ENCODE measurements around the gene ALDH18A1.

ALDH18A1 gene

GRCh38 chr10:95646160-95646559 lies 10.4 kb downstream of the ALDH18A1 start:
- H2AFZ ChIP-seq (ENCODE audit: low read length): no peak overlapping the region
- H3K27ac ChIP-seq (ENCODE audit: low read depth, low read length, poor library complexity, severe bottlenecking): no peak overlapping the region
- H3K36me3 ChIP-seq (ENCODE audit: insufficient read depth, low read length): peaks cover 38% of the 10 kb centered on the region
- TF ChIP-seq CTCF (IDR thresholded peaks at IDR 0.05; ENCODE audit: low read length) (no peak), EZH2 (IDR thresholded peaks at IDR 0.05; ENCODE audit: borderline replicate concordance, low read length) (no peak)
- H3K79me2 ChIP-seq (ENCODE audit: insufficient read depth, low read length): no peaks in the 10 kb centered on the region
- H3K4me2 ChIP-seq (ENCODE audit: low read length): no peak overlapping the region
- no peaks in the 10 kb centered on the region for H3K9me3 ChIP-seq (ENCODE audit: low read length)
- no peak overlapping the region for H3K4me3 ChIP-seq (ENCODE audit: low read depth, low read length, poor library complexity, severe bottlenecking)
- no peak overlapping the region for H3K9ac ChIP-seq (ENCODE audit: low read length)
- H3K9me2 ChIP-seq (ENCODE audit: low read depth, low read length): no peaks in the 10 kb centered on the region
- H4K20me1 ChIP-seq (ENCODE audit: insufficient read depth, low read length): no peaks in the 10 kb centered on the region
- H3F3A ChIP-seq (ENCODE audit: insufficient read depth, low read length): no peaks in the 10 kb centered on the region
- H3K27me3 ChIP-seq (ENCODE audit: insufficient read depth, low read length): no peaks in the 10 kb centered on the region
- H3K4me1 ChIP-seq (ENCODE audit: insufficient read depth, low read length, severe bottlenecking): no peaks in the 10 kb centered on the region

- H3K9me3 ChIP-seq (ENCODE audit: low read length): no peaks in the 10 kb centered on the region
- no peaks in the 10 kb centered on the region for H3F3A ChIP-seq (ENCODE audit: insufficient read depth, low read length)
- no peak overlapping the region for H3K27ac ChIP-seq (ENCODE audit: low read depth, low read length, poor library complexity, severe bottlenecking)
- H3K4me2 ChIP-seq (ENCODE audit: low read length): no peak overlapping the region
- no peak overlapping the region for H2AFZ ChIP-seq (ENCODE audit: low read length)
- no peak overlapping the region for H3K9ac ChIP-seq (ENCODE audit: low read length)
- H3K36me3 ChIP-seq (ENCODE audit: insufficient read depth, low read length): peaks cover 25% of the 10 kb centered on the region
- H3K4me3 ChIP-seq (ENCODE audit: low read depth, low read length, poor library complexity, severe bottlenecking): no peak overlapping the region
- no peaks in the 10 kb centered on the region for H3K27me3 ChIP-seq (ENCODE audit: insufficient read depth, low read length)
- H4K20me1 ChIP-seq (ENCODE audit: insufficient read depth, low read length): no peaks in the 10 kb centered on the region
- no peaks in the 10 kb centered on the region for H3K79me2 ChIP-seq (ENCODE audit: insufficient read depth, low read length)
- TF ChIP-seq CTCF (IDR thresholded peaks at IDR 0.05; ENCODE audit: low read length) (no peak), EZH2 (IDR thresholded peaks at IDR 0.05; ENCODE audit: borderline replicate concordance, low read length) (no peak)
- H3K9me2 ChIP-seq (ENCODE audit: low read depth, low read length): no peaks in the 10 kb centered on the region
- no peaks in the 10 kb centered on the region for H3K4me1 ChIP-seq (ENCODE audit: insufficient read depth, low read length, severe bottlenecking)
Measured at GRCh38 chr10:95644901-95645300, 11.6 kb downstream of the ALDH18A1 start.

GRCh38 chr10:95640891-95641315 lies 15.6 kb downstream of the ALDH18A1 start:
- no peaks in the 10 kb centered on the region for H3K9me3 ChIP-seq (ENCODE audit: low read length)
- H3F3A ChIP-seq (ENCODE audit: insufficient read depth, low read length): no peaks in the 10 kb centered on the region
- H3K27ac ChIP-seq (ENCODE audit: low read depth, low read length, poor library complexity, severe bottlenecking): no peak overlapping the region
- H3K4me1 ChIP-seq (ENCODE audit: insufficient read depth, low read length, severe bottlenecking): no peaks in the 10 kb centered on the region
- no peak for TF ChIP-seq EZH2 (IDR thresholded peaks at IDR 0.05; ENCODE audit: borderline replicate concordance, low read length)
- TF ChIP-seq CTCF (IDR thresholded peaks at IDR 0.05; ENCODE audit: low read length): no peak
- H3K36me3 ChIP-seq (ENCODE audit: insufficient read depth, low read length): peaks cover 22% of the 10 kb centered on the region; the same call in 1 of the 2 replicates
- no peaks in the 10 kb centered on the region for H3K79me2 ChIP-seq (ENCODE audit: insufficient read depth, low read length)
- H2AFZ ChIP-seq (ENCODE audit: low read length): no peak overlapping the region
- H3K9me2 ChIP-seq (ENCODE audit: low read depth, low read length): no peaks in the 10 kb centered on the region
- no peak overlapping the region for H3K4me3 ChIP-seq (ENCODE audit: low read depth, low read length, poor library complexity, severe bottlenecking)
- no peak overlapping the region for H3K4me2 ChIP-seq (ENCODE audit: low read length)
- H4K20me1 ChIP-seq (ENCODE audit: insufficient read depth, low read length): no peaks in the 10 kb centered on the region
- H3K27me3 ChIP-seq (ENCODE audit: insufficient read depth, low read length): no peaks in the 10 kb centered on the region
- no peak overlapping the region for H3K9ac ChIP-seq (ENCODE audit: low read length)

All from OCI-LY1 (cell line).